ENCODE measurements around the gene PXDC1.

DNA sequence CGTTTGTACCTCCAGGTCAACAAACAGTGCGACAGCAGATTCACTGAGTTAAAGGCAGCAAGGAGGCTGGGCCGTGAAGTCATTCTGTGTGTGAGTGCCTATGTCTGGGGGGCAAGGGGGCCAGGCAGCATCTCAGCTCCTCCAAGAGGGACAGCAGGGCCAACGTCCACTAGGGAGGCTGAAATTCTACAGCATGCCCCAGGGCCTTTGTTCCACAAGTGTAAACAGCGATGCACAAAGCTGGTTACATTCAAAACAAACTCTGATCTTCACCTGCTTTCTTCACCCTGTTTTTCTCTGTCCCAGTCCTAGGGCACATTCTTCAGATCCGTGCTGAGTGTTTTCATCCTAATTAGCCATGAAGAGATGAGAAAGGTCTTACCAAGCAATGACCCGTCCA lies 41.1 kb downstream of the PXDC1 start:
- TF ChIP-seq, protein P1, sequence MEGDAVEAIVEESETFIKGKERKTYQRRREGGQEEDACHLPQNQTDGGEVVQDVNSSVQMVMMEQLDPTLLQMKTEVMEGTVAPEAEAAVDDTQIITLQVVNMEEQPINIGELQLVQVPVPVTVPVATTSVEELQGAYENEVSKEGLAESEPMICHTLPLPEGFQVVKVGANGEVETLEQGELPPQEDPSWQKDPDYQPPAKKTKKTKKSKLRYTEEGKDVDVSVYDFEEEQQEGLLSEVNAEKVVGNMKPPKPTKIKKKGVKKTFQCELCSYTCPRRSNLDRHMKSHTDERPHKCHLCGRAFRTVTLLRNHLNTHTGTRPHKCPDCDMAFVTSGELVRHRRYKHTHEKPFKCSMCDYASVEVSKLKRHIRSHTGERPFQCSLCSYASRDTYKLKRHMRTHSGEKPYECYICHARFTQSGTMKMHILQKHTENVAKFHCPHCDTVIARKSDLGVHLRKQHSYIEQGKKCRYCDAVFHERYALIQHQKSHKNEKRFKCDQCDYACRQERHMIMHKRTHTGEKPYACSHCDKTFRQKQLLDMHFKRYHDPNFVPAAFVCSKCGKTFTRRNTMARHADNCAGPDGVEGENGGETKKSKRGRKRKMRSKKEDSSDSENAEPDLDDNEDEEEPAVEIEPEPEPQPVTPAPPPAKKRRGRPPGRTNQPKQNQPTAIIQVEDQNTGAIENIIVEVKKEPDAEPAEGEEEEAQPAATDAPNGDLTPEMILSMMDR (IDR thresholded peaks at IDR 0.05), result no peak
- TF ChIP-seq POLR2A (IDR thresholded peaks at IDR 0.05), result no peak
